HepG2 (cell line): Measurements from ENCODE around the gene HES1. TPM values are rescaled to one million over a fixed set of nuclear protein-coding genes. Genes with fewer than 3 reads are reported as not detected.

Source experiments
- ADNP ChIP-seq: sonication (generic); formaldehyde crosslinking; IDR thresholded peaks from 2 replicates; pipeline ENCODE4 v1.4.0; 2020; ENCODE audit warnings: missing genetic modification reagents
- CENPBD1 ChIP-seq: sonication (generic); formaldehyde crosslinking; IDR thresholded peaks from 2 replicates; pipeline ENCODE4 v1.8.0; 2022; ENCODE audit warnings: missing genetic modification reagents, low read depth, mild to moderate bottlenecking, borderline replicate concordance
- CENPX ChIP-seq: sonication (generic); formaldehyde crosslinking; IDR thresholded peaks from 2 replicates; pipeline ENCODE4 v1.9.0; 2021; ENCODE audit warnings: mild to moderate bottlenecking, missing genetic modification reagents, moderate library complexity
- FOXA1 ChIP-seq, 2 experiments: fragments of 450-650 bp in 1 of 2; sonication (generic) in 1 of 2; formaldehyde crosslinking in 1 of 2; IDR thresholded peaks; 2 replicates each; pipeline versions ENCODE4 v1.4.0 to v1.6.1; 2016 to 2020; ENCODE audit warnings: missing genetic modification reagents in 1 of 2
- FOXP4 ChIP-seq: sonication (generic); formaldehyde crosslinking; IDR thresholded peaks from 2 replicates; pipeline ENCODE4 v1.4.0; 2020; ENCODE audit warnings: missing genetic modification reagents
- GZF1 ChIP-seq: sonication (generic); formaldehyde crosslinking; IDR thresholded peaks from 2 replicates; pipeline ENCODE4 v1.5.1; 2020; ENCODE audit warnings: mild to moderate bottlenecking, missing genetic modification reagents
- HNRNPLL ChIP-seq: fragments of 200-400 bp; formaldehyde crosslinking; IDR thresholded peaks from 2 replicates; pipeline ENCODE4 v1.6.1; 2017; ENCODE audit warnings: mild to moderate bottlenecking, low read depth, low read length; ENCODE audit not compliant: poor library complexity, severe bottlenecking
- KDM2A ChIP-seq: sonication (generic); formaldehyde crosslinking; IDR thresholded peaks from 2 replicates; pipeline ENCODE4 v1.4.0; 2020; ENCODE audit warnings: low read depth, missing genetic modification reagents, borderline replicate concordance
- KMT2A ChIP-seq: sonication (generic); formaldehyde crosslinking; IDR thresholded peaks from 2 replicates; pipeline ENCODE4 v1.4.0; 2020; ENCODE audit warnings: missing genetic modification reagents
- MAX ChIP-seq: IDR thresholded peaks from 2 replicates; pipeline ENCODE4 v1.6.1; 2012; ENCODE audit warnings: inconsistent platforms
- MED1 ChIP-seq: sonication (generic); formaldehyde crosslinking; IDR thresholded peaks from 2 replicates; pipeline ENCODE4 v1.4.0; 2020; ENCODE audit warnings: missing genetic modification reagents
- NFYB ChIP-seq: sonication (generic); formaldehyde crosslinking; IDR thresholded peaks from 2 replicates; pipeline ENCODE4 v1.4.0; 2020; ENCODE audit warnings: missing genetic modification reagents
- PREB ChIP-seq: sonication (generic); formaldehyde crosslinking; IDR thresholded peaks from 2 replicates; pipeline ENCODE4 v1.4.0; 2020; ENCODE audit warnings: missing genetic modification reagents
- RARG ChIP-seq: sonication (generic); formaldehyde crosslinking; IDR thresholded peaks from 2 replicates; pipeline ENCODE4 v1.4.0; 2020; ENCODE audit warnings: low read depth, mild to moderate bottlenecking, missing genetic modification reagents
- RBM39 ChIP-seq: fragments of 200-400 bp; formaldehyde crosslinking; IDR thresholded peaks from one replicate; pipeline ENCODE4 v1.6.1; 2018; ENCODE audit warnings: antibody characterized with exemption, mild to moderate bottlenecking, low read depth, low read length; ENCODE audit not compliant: poor library complexity, severe bottlenecking
- SNAPC5 ChIP-seq: sonication (generic); formaldehyde crosslinking; IDR thresholded peaks from 2 replicates; pipeline ENCODE4 v1.8.1; 2023; ENCODE audit warnings: mild to moderate bottlenecking, missing genetic modification reagents, borderline replicate concordance
- ZBTB37 ChIP-seq: sonication (generic); formaldehyde crosslinking; IDR thresholded peaks from 2 replicates; pipeline ENCODE4 v1.4.0; 2020; ENCODE audit warnings: mild to moderate bottlenecking, missing genetic modification reagents
- ZGPAT ChIP-seq: IDR thresholded peaks from 2 replicates; pipeline ENCODE4 v1.6.1; 2016; ENCODE audit warnings: mild to moderate bottlenecking
- ZNF468 ChIP-seq: sonication (generic); formaldehyde crosslinking; IDR thresholded peaks from 2 replicates; pipeline ENCODE4 v1.8.0; 2022; ENCODE audit warnings: mild to moderate bottlenecking, moderate library complexity, missing genetic modification reagents
- ZNF530 ChIP-seq: sonication (generic); formaldehyde crosslinking; IDR thresholded peaks from 2 replicates; pipeline ENCODE4 v1.5.0; 2020; ENCODE audit warnings: low read depth, mild to moderate bottlenecking, missing genetic modification reagents
- ZNF598 ChIP-seq: sonication (generic); formaldehyde crosslinking; IDR thresholded peaks from 2 replicates; pipeline ENCODE4 v1.5.1; 2020; ENCODE audit warnings: mild to moderate bottlenecking, missing genetic modification reagents, borderline replicate concordance
- ZNF629 ChIP-seq: sonication (generic); formaldehyde crosslinking; conservative IDR thresholded peaks from 2 replicates; pipeline ENCODE4 v1.5.0; 2020; ENCODE audit warnings: missing genetic modification reagents
- polyA plus RNA-seq, 8 experiments: library from polyadenylated mRNA; depleted of rRNA in 3 of 8; stranded (reverse) in 7 of 8; unstranded in 1 of 8; fragments of >200 nt; fragmentation: Illumina TruSeq in 4 of 8; extraction: Trizol in 4 of 8; gene quantifications; 2 replicates each; pipeline versions ENCODE4 v1.2.1 to v1.2.3, GENCODE V29; 2011 to 2016; ENCODE audit warnings: low read depth in 4 of 8, missing spikeins in 1 of 8, mixed read lengths in 1 of 8; ENCODE audit not compliant: insufficient read depth in 1 of 8
- total RNA-seq, 5 experiments: library from RNA; depleted of rRNA; stranded (reverse); fragments of >200 nt; fragmentation: Illumina TruSeq; extraction: Trizol; gene quantifications; 2 replicates each; pipeline ENCODE4 v1.2.3, GENCODE V29; 2016; ENCODE audit warnings: low read depth in 1 of 5

The HES1 gene
- total and polyA plus RNA-seq, 2 of the 13 experiments (the other 11 are each of a cell fraction or from before 2014, with no cell fraction given) = 15.4 to 19.8 TPM

- TF ChIP-seq ZNF468 (CRISPR knock-in tag) = no peak
- TF ChIP-seq ZBTB37 (CRISPR knock-in tag) = no peak
- peak; percentile 61; the same call in 1 of the 2 replicates for TF ChIP-seq MED1
- TF ChIP-seq GZF1 (CRISPR knock-in tag) = no peak
- no peak for TF ChIP-seq PREB (CRISPR knock-in tag)
- TF ChIP-seq NFYB = no peak
- TF ChIP-seq RBM39 = peak; percentile 75
- peak; percentile 61; the same call in 1 of the 2 replicates for TF ChIP-seq FOXP4 (CRISPR knock-in tag)
- 0 out of 2 replicates have a peak, but pooled peaks have one; percentile 12 for TF ChIP-seq ZNF629
- no peak for TF ChIP-seq ZNF530 (CRISPR knock-in tag)
- 0 out of 2 replicates have a peak, but pooled peaks have one; percentile 3 for TF ChIP-seq MAX
- no peak for TF ChIP-seq RARG (CRISPR knock-in tag)
- TF ChIP-seq FOXA1 (IDR thresholded peaks at IDR 0.05) = no peak
- peak; percentile 74; the same call in 1 of the 2 replicates for TF ChIP-seq FOXA1 (CRISPR knock-in tag; IDR thresholded peaks at IDR 0.05)
- no peak for TF ChIP-seq CENPX (CRISPR knock-in tag)
- peak; percentile 84 for TF ChIP-seq KDM2A (CRISPR knock-in tag)
- no peak for TF ChIP-seq ZNF598 (CRISPR knock-in tag)
- TF ChIP-seq SNAPC5 = no peak
- TF ChIP-seq CENPBD1 (CRISPR knock-in tag) = no peak
- no peak for TF ChIP-seq KMT2A (CRISPR knock-in tag)
- peak; percentile 26 for TF ChIP-seq HNRNPLL
- no peak for TF ChIP-seq ADNP (CRISPR knock-in tag)
- peak; percentile 50; the same call in 1 of the 2 replicates for TF ChIP-seq ZGPAT (CRISPR knock-in tag)
Observed at GRCh38 chr3:194140520-194141414, 4.8 kb downstream of the HES1 start (continued).
